HepG2 (cell line): ENCODE measurements around the gene FBXW2. TPM values are rescaled to one million over a fixed set of nuclear protein-coding genes. Genes with fewer than 3 reads are reported as not detected.
A peak's percentile ranks its signal among the peaks of the same experiment; 100 is the strongest.

ENCODE experiments used
- AKNA ChIP-seq: sonication (generic); formaldehyde crosslinking; IDR thresholded peaks from 2 replicates; pipeline ENCODE4 v1.4.0; 2020; ENCODE audit warnings: missing genetic modification reagents, borderline replicate concordance
- ASH2L ChIP-seq: fragments of 300-600, 200-600 bp; sonication (generic); IDR thresholded peaks from 2 replicates; pipeline ENCODE4 v1.7.0; 2017; ENCODE audit warnings: low read depth, mild to moderate bottlenecking, moderate library complexity, mixed read lengths, low read length; ENCODE audit not compliant: insufficient read length
- BCLAF1 ChIP-seq: fragments of 450-650 bp; IDR thresholded peaks from 2 replicates; pipeline ENCODE4 v1.6.1; 2017; ENCODE audit warnings: mild to moderate bottlenecking
- FOXA3 ChIP-seq: IDR thresholded peaks from 2 replicates; pipeline ENCODE4 v1.6.1; 2016; ENCODE audit warnings: missing genetic modification reagents, missing compliant biosample characterization
- MLLT10 ChIP-seq: sonication (generic); formaldehyde crosslinking; IDR thresholded peaks from 2 replicates; pipeline ENCODE4 v1.4.0; 2020; ENCODE audit warnings: missing genetic modification reagents
- MTA1 ChIP-seq: sonication (generic); formaldehyde crosslinking; IDR thresholded peaks from 2 replicates; pipeline ENCODE4 v1.4.0; 2020; ENCODE audit warnings: missing genetic modification reagents, mild to moderate bottlenecking, borderline replicate concordance
- XBP1 ChIP-seq: sonication (generic); formaldehyde crosslinking; IDR thresholded peaks from 2 replicates; pipeline ENCODE4 v1.5.0; 2020; ENCODE audit warnings: missing genetic modification reagents
- ZFP62 ChIP-seq: sonication (generic); formaldehyde crosslinking; IDR thresholded peaks from 2 replicates; pipeline ENCODE4 v1.4.0; 2020; ENCODE audit warnings: missing genetic modification reagents
- ZNF407 ChIP-seq: sonication (generic); formaldehyde crosslinking; IDR thresholded peaks from one replicate; pipeline ENCODE4 v1.5.1; 2020; ENCODE audit warnings: mild to moderate bottlenecking, missing genetic modification reagents; ENCODE audit errors: not compliant biosample characterization
- ZNF75D ChIP-seq: sonication (generic); formaldehyde crosslinking; IDR thresholded peaks from 2 replicates; pipeline ENCODE4 v1.8.1; 2023; ENCODE audit warnings: missing genetic modification reagents, mild to moderate bottlenecking, borderline replicate concordance
- ZSCAN30 ChIP-seq: sonication (generic); formaldehyde crosslinking; IDR thresholded peaks from 2 replicates; pipeline ENCODE4 v1.5.0; 2020; ENCODE audit warnings: mild to moderate bottlenecking, missing genetic modification reagents
- polyA plus RNA-seq, 8 experiments: library from polyadenylated mRNA; depleted of rRNA in 3 of 8; stranded (reverse) in 7 of 8; unstranded in 1 of 8; fragments of >200 nt; fragmentation: Illumina TruSeq in 4 of 8; extraction: Trizol in 4 of 8; gene quantifications; 2 replicates each; pipeline versions ENCODE4 v1.2.1 to v1.2.3, GENCODE V29; 2011 to 2016; ENCODE audit warnings: low read depth in 4 of 8, missing spikeins in 1 of 8, mixed read lengths in 1 of 8; ENCODE audit not compliant: insufficient read depth in 1 of 8
- total RNA-seq, 5 experiments: library from RNA; depleted of rRNA; stranded (reverse); fragments of >200 nt; fragmentation: Illumina TruSeq; extraction: Trizol; gene quantifications; 2 replicates each; pipeline ENCODE4 v1.2.3, GENCODE V29; 2016; ENCODE audit warnings: low read depth in 1 of 5

Gene FBXW2
- total and polyA plus RNA-seq, 2 of the 13 experiments (the other 11 are each of a cell fraction or from before 2014, with no cell fraction given): 35.4 to 43.1 TPM

- TF ChIP-seq AKNA (peak; percentile 34; the same call in 1 of the 2 replicates), BCLAF1 (no peak), XBP1 (CRISPR knock-in tag) (peak; percentile 84; the same call in 1 of the 2 replicates), ASH2L (peak; percentile 91), ZNF407 (peak; percentile 66), MLLT10 (CRISPR knock-in tag) (no peak), MTA1 (CRISPR knock-in tag) (peak; percentile 82), FOXA3 (CRISPR knock-in tag) (peak; percentile 82), ZNF75D (no peak), ZSCAN30 (CRISPR knock-in tag) (no peak), ZFP62 (CRISPR knock-in tag) (no peak)
Measured at GRCh38 chr9:120792898-120793765, at the start of gene FBXW2 (continued).
